IPS DF 4.7 (cell line): ENCODE results near the gene DNAJB9.

Source experiments
- DNase-seq: peaks from one replicate; pipeline ENCODE4 v3.0.0-alpha.2; 2013; ENCODE audit warnings: low spot score; ENCODE audit errors: extremely low read depth

DNAJB9 gene

GRCh38 chr7:108568801-108569380 lies 783 bp upstream of the DNAJB9 start:
- no peak for DNase-seq

GRCh38 chr7:108570146-108570755 lies 577 bp downstream of the DNAJB9 start:
- DNase-seq, result no peak

- DNase-seq, result no peak
Measured at GRCh38 chr7:108572480-108572879, 2.8 kb downstream of the DNAJB9 start.

- DNase-seq, result no peak
Measured at GRCh38 chr7:108575156-108575555, 5.5 kb downstream of the DNAJB9 start.

GRCh38 chr7:108576116-108576515 lies 6.4 kb downstream of the DNAJB9 start:
- no peak for DNase-seq

- no peak for DNase-seq
Measured at GRCh38 chr7:108578937-108579336, 9.3 kb downstream of the DNAJB9 start.

GRCh38 chr7:108580298-108580697 lies 10.6 kb downstream of the DNAJB9 start:
- DNase-seq, result no peak

GRCh38 chr7:108581655-108582491 lies 12.2 kb downstream of the DNAJB9 start:
- peak; percentile 49 for DNase-seq

- no peak for DNase-seq
Measured at GRCh38 chr7:108584211-108584610, 14.5 kb downstream of the DNAJB9 start.

- no peak for DNase-seq
Measured at GRCh38 chr7:108585843-108586242, 16.2 kb downstream of the DNAJB9 start.

GRCh38 chr7:108586274-108586710 lies 16.6 kb downstream of the DNAJB9 start:
- DNase-seq, result no peak

- DNase-seq, result no peak
Measured at GRCh38 chr7:108589199-108589598, 19.5 kb downstream of the DNAJB9 start.

- DNase-seq, result no peak
Measured at GRCh38 chr7:108589874-108590273, 20.2 kb downstream of the DNAJB9 start.

- no peak for DNase-seq
Measured at GRCh38 chr7:108590606-108591005, 20.9 kb downstream of the DNAJB9 start.

- DNase-seq, result no peak
Measured at GRCh38 chr7:108592646-108593201, 23.1 kb downstream of the DNAJB9 start.

GRCh38 chr7:108596560-108596959 lies 26.9 kb downstream of the DNAJB9 start:
- no peak for DNase-seq

GRCh38 chr7:108598153-108598552 lies 28.5 kb downstream of the DNAJB9 start:
- no peak for DNase-seq

- DNase-seq, result no peak
Measured at GRCh38 chr7:108598914-108599580, 29.4 kb downstream of the DNAJB9 start.

GRCh38 chr7:108600399-108600798 lies 30.7 kb downstream of the DNAJB9 start:
- no peak for DNase-seq

- no peak for DNase-seq
Measured at GRCh38 chr7:108603656-108604306, 34.1 kb downstream of the DNAJB9 start.
